ENCODE results near the gene PAPPA2.

Gene PAPPA2

GRCh38 chr1:176775996-176776395 lies 313.0 kb downstream of the PAPPA2 start:
- no peak for DNase-seq

- DNase-seq = no peak
These were observed 315.1 kb downstream of the PAPPA2 start for GRCh38 chr1:176778056-176778455.

GRCh38 chr1:176779992-176780328 lies 317.0 kb downstream of the PAPPA2 start:
- DNase-seq = no peak

- DNase-seq = no peak
These were observed 320.3 kb downstream of the PAPPA2 start for GRCh38 chr1:176783309-176783708.

GRCh38 chr1:176785056-176785455 lies 322.1 kb downstream of the PAPPA2 start:
- no peak for DNase-seq

GRCh38 chr1:176785791-176786190 lies 322.8 kb downstream of the PAPPA2 start:
- DNase-seq = peak; percentile 37

- DNase-seq = no peak
These were observed 323.3 kb downstream of the PAPPA2 start for GRCh38 chr1:176786274-176786673.

GRCh38 chr1:176789571-176790090 lies 326.7 kb downstream of the PAPPA2 start:
- no peak for DNase-seq

- DNase-seq = no peak
These were observed 327.8 kb downstream of the PAPPA2 start for GRCh38 chr1:176790786-176791185.

GRCh38 chr1:176791906-176792305 lies 328.9 kb downstream of the PAPPA2 start:
- DNase-seq = no peak

GRCh38 chr1:176794897-176795508 lies 332.0 kb downstream of the PAPPA2 start:
- no peak for DNase-seq

- no peak for DNase-seq
These were observed 333.0 kb downstream of the PAPPA2 start for GRCh38 chr1:176795929-176796328.

- no peak for DNase-seq
These were observed 333.6 kb downstream of the PAPPA2 start for GRCh38 chr1:176796583-176796982.

GRCh38 chr1:176799327-176799726 lies 336.4 kb downstream of the PAPPA2 start:
- DNase-seq = no peak

- no peak for DNase-seq
These were observed 338.1 kb downstream of the PAPPA2 start for GRCh38 chr1:176800978-176801513.

- peak; percentile 84 for DNase-seq
These were observed 338.6 kb downstream of the PAPPA2 start for GRCh38 chr1:176801514-176802020.

GRCh38 chr1:176802316-176802715 lies 339.3 kb downstream of the PAPPA2 start:
- no peak for DNase-seq

GRCh38 chr1:176803042-176803441 lies 340.1 kb downstream of the PAPPA2 start:
- DNase-seq = no peak

- DNase-seq = no peak
These were observed 340.6 kb downstream of the PAPPA2 start for GRCh38 chr1:176803596-176803995.

- DNase-seq = no peak
These were observed 346.3 kb downstream of the PAPPA2 start for GRCh38 chr1:176809292-176809691.

- no peak for DNase-seq
These were observed 348.7 kb downstream of the PAPPA2 start for GRCh38 chr1:176811511-176812288.

GRCh38 chr1:176815621-176816020 lies 352.6 kb downstream of the PAPPA2 start:
- DNase-seq = no peak

- DNase-seq = no peak
These were observed 353.3 kb downstream of the PAPPA2 start for GRCh38 chr1:176816232-176816631.
